Erythroblast (primary cell): ENCODE data around the gene HOXA7.

ENCODE experiments used
- GATA1 ChIP-seq: IDR thresholded peaks from 2 replicates; pipeline ENCODE4 v1.6.1; 2011; ENCODE audit warnings: low read depth, mild to moderate bottlenecking, control low read depth, low read length, moderate library complexity
- POLR2A ChIP-seq: IDR thresholded peaks from 2 replicates; pipeline ENCODE4 v1.6.1; 2011; ENCODE audit warnings: mild to moderate bottlenecking, low read length

- TF ChIP-seq POLR2A (no peak), GATA1 (no peak)
These were observed 45.1 kb upstream of the HOXA7 start for GRCh38 chr7:27201580-27202017.
